ENCODE results near the gene METTL6. TPM values are rescaled to one million over a fixed set of nuclear protein-coding genes. Genes with fewer than 3 reads are reported as not detected.

The METTL6 gene
- total and polyA plus RNA-seq, 7 donors = 5.4 to 21.9 (median 14.3) TPM

DNA sequence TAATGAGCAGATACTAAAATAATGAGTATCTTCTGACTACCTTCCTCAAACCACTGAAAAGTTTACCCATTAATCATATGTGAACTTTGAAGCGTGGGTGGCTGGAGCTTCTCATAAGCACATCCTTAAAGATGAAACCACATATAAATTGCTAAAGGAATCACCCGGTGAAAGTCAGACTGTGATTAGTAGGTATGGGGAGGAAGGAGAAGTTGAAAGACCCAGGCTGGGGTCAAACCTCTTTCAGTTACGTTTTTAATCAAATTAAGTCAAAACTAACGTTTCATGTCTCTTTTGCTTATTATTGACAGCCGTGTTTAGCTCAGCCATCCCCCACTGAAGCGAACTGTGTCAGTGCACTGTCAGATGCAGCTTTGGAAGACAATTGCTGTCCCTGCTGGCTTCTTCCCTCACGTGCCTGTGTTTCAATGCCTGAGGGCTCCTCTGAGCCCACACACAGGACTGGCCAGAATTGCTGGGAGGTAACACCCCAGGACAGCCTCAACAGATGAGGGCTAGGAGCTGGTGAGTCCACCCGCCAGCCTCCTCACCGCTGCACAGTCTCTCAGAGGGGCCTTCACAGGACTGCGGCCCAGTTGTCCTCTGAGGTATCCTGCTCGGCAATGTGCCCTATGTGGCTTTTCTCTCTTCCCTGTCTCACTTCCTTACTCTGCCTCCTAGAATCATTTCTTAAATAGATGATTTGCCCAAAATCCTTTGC is 65.7 kb downstream of the METTL6 start:
- intact Hi-C loops (cut with DNase I) = no loop called here
- peak overlapping the region in 2 of 4 donors; percentile 20 to 32 for H3K27ac ChIP-seq
- no peak for DNase-seq

GRCh38 chr3:15360788-15361493 is 66.4 kb downstream of the METTL6 start:
- no peak overlapping the region for H3K4me3 ChIP-seq
- 28 to 40% methylated on average over 1 of the region's 1 CpG for WGBS, 2 donors
- intact Hi-C loops (cut with DNase I) = no loop called here
- DNase-seq = no peak
- no peaks in the 10 kb centered on the region for H3K27me3 ChIP-seq
- no peaks in the 10 kb centered on the region for H3K9me3 ChIP-seq
- H3K36me3 ChIP-seq = no peaks in the 10 kb centered on the region
- peak overlapping the region in 1 of 4 donors; percentile 32 for H3K27ac ChIP-seq
- TF ChIP-seq POLR2A (IDR thresholded peaks at IDR 0.05) = no peak
- no peak for TF ChIP-seq EP300 (IDR thresholded peaks at IDR 0.05)
- TF ChIP-seq CTCF (IDR thresholded peaks at IDR 0.05) = no peak
- TF ChIP-seq POLR2AphosphoS5 (IDR thresholded peaks at IDR 0.05) = no peak
- H3K4me1 ChIP-seq = no peaks in the 10 kb centered on the region

More for the DNA sequence above, 65.7 kb downstream of the METTL6 start:
- TF ChIP-seq EP300 (IDR thresholded peaks at IDR 0.05) (no peak), POLR2AphosphoS5 (IDR thresholded peaks at IDR 0.05) (no peak), CTCF (IDR thresholded peaks at IDR 0.05) (no peak), POLR2A (IDR thresholded peaks at IDR 0.05) (no peak)
- H3K4me3 ChIP-seq = no peak overlapping the region
- H3K27me3 ChIP-seq = no peaks in the 10 kb centered on the region
- H3K9me3 ChIP-seq = no peaks in the 10 kb centered on the region
- H3K4me1 ChIP-seq = no peaks in the 10 kb centered on the region
- no peaks in the 10 kb centered on the region for H3K36me3 ChIP-seq
- 50 to 68% methylated on average over 11 of the region's 11 CpGs for WGBS, 2 donors

Small RNA genes within 50 kb of the gene (small RNA-seq; reads per million reads assigned to genes)
- 0 reads per million in 3 donors for gene HMGN2P7
- gene RNU6-1024P = 0 reads per million in 3 donors

Other genes starting within 250 kb of the METTL6 start
- gene CAPN7, start 221.3 kb downstream of the METTL6 start, total RNA-seq = 10 to 100 TPM; 52.8 to 70.8 (median 58.6) TPM
- gene CAPN7, start 221.3 kb downstream of the METTL6 start, polyA plus RNA-seq = 10 to 100 TPM; 12.5 to 15.6 (median 13.2) TPM
- 10 to 100 TPM; 25.1 to 40.4 (median 31.9) TPM for gene SH3BP5, start 95.0 kb downstream of the METTL6 start, total RNA-seq
- 10 to 100 TPM in 2 of 3 donors, 1 to 10 TPM in 1; 5.5 to 31.2 (median 21.6) TPM for gene SH3BP5, start 95.0 kb downstream of the METTL6 start, polyA plus RNA-seq
- gene EAF1, start 54 bp upstream of the METTL6 start, total RNA-seq = 10 to 100 TPM; 10.0 to 17.8 (median 14.9) TPM
- 10 to 100 TPM in 2 of 3 donors, 1 to 10 TPM in 1; 7.2 to 11.8 (median 10.5) TPM for gene EAF1, start 54 bp upstream of the METTL6 start, polyA plus RNA-seq
- gene COLQ, start 94.2 kb upstream of the METTL6 start, total RNA-seq = 1 to 10 TPM; 1.2 to 5.3 (median 2.1) TPM
- gene COLQ, start 94.2 kb upstream of the METTL6 start, polyA plus RNA-seq = 1 to 10 TPM in 1 of 3 donors, under 1 TPM in 1, not detected in 1; 0.69 to 1.7 TPM
- 10 to 100 TPM; 15.5 to 24.7 (median 22.1) TPM for gene HACL1, start 174.0 kb upstream of the METTL6 start, total RNA-seq
- 10 to 100 TPM; 10.9 to 13.4 (median 13.2) TPM for gene HACL1, start 174.0 kb upstream of the METTL6 start, polyA plus RNA-seq
- gene BTD, start 174.2 kb upstream of the METTL6 start, total RNA-seq = 10 to 100 TPM; 23.5 to 35.5 (median 30.1) TPM
- gene BTD, start 174.2 kb upstream of the METTL6 start, polyA plus RNA-seq = 10 to 100 TPM in 1 of 3 donors, 1 to 10 TPM in 2; 6.6 to 13.5 (median 7.2) TPM